B cell (primary cell): Measurements from ENCODE around the gene MAP3K14. TPM values are rescaled to one million over a fixed set of nuclear protein-coding genes. Genes with fewer than 3 reads are reported as not detected.

Experiments
- ATAC-seq: fragments of 200-7000 bp; cut with Tn5 transposase; one replicate; pipeline ENCODE4 v1.10.0; 2021; ENCODE audit warnings: low read depth, mild to moderate bottlenecking, moderate number of reproducible peaks, moderate library complexity
- CTCF ChIA-PET: fragments of 350-600 bp; sonication (Branson Sonifier 250); formaldehyde crosslinking; loops from one replicate; lab custom pipeline; 2021; ENCODE audit warnings: antibody characterized with exemption, inconsistent platforms; lab: Charles Lee
- POLR2A ChIA-PET: fragments of 350-600 bp; sonication (Branson Sonifier 250); formaldehyde crosslinking; loops from one replicate; lab custom pipeline; 2021; ENCODE audit warnings: antibody characterized with exemption; lab: Charles Lee
- DNase-seq: peaks from one replicate; pipeline ENCODE4 v3.0.0; 2013
- H2AFZ ChIP-seq: 2 replicates; pipeline ENCODE4 v1.6.1; 2012; ENCODE audit warnings: mild to moderate bottlenecking, low read depth, low read length; ENCODE audit not compliant: insufficient read depth, poor library complexity, severe bottlenecking
- H3K27ac ChIP-seq, 2 donors: 1 replicate in 1 of 2; 2 replicates in 1 of 2; pipeline ENCODE4 v1.5.1; 2012 to 2013; ENCODE audit warnings: low read length in 2 of 2, mild to moderate bottlenecking in 2 of 2, moderate library complexity in 1 of 2
- H3K27me3 ChIP-seq, 4 experiments: fragments of 200-600 bp in 1 of 4; sonication (generic) in 1 of 4; replicated peaks in 1 of 4; 1 replicate in 2 of 4; 2 replicates in 2 of 4; pipeline versions ENCODE4 v1.6.1 to v1.7.0; 2013 to 2016; ENCODE audit warnings: low read length in 3 of 4, mild to moderate bottlenecking in 2 of 4, mixed read lengths in 1 of 4, moderate library complexity in 1 of 4; ENCODE audit not compliant: insufficient read depth in 4 of 4, control insufficient read depth in 3 of 4; ENCODE audit errors: control extremely low read depth in 1 of 4
- H3K36me3 ChIP-seq, 2 experiments: replicated peaks in 1 of 2; 1 replicate in 1 of 2; 2 replicates in 1 of 2; pipeline versions ENCODE4 v1.6.1 to v1.7.1; 2013; ENCODE audit warnings: low read length in 1 of 2; ENCODE audit not compliant: insufficient read depth in 2 of 2, control insufficient read depth in 1 of 2; ENCODE audit errors: control extremely low read depth in 1 of 2, extremely low read depth in 1 of 2
- H3K4me1 ChIP-seq, 2 donors: fragments of 200-600 bp in 1 of 2; sonication (generic) in 1 of 2; 1 replicate in 1 of 2; 2 replicates in 1 of 2; pipeline versions ENCODE4 v1.5.1 to v1.6.1; 2013 to 2017; ENCODE audit warnings: low read length in 2 of 2; ENCODE audit not compliant: control insufficient read depth in 2 of 2, insufficient read depth in 2 of 2
- H3K4me2 ChIP-seq: replicated peaks from 2 replicates; pipeline ENCODE3; 2012; ENCODE audit warnings: mild to moderate bottlenecking, low read depth, low read length; ENCODE audit not compliant: poor library complexity, severe bottlenecking
- H3K4me3 ChIP-seq, 5 experiments: fragments of 200-600 bp in 1 of 5; sonication (generic) in 1 of 5; 1 replicate in 3 of 5; 2 replicates in 2 of 5; pipeline versions ENCODE4 v1.5.1 to v1.7.0; 2011 to 2016; ENCODE audit warnings: low read length in 4 of 5, mild to moderate bottlenecking in 4 of 5, low read depth in 2 of 5, control low read depth in 1 of 5, moderate library complexity in 1 of 5; ENCODE audit not compliant: insufficient read depth in 1 of 5; ENCODE audit errors: control extremely low read depth in 1 of 5, extremely low read depth in 1 of 5
- H3K79me2 ChIP-seq: fragments of 200-600 bp; sonication (generic); one replicate; pipeline ENCODE4 v1.6.0; 2016; ENCODE audit warnings: low read length; ENCODE audit not compliant: control insufficient read depth, insufficient read depth
- H3K9ac ChIP-seq: fragments of 200-600 bp; sonication (generic); 2 replicates; pipeline ENCODE4 v1.6.1; 2017; ENCODE audit warnings: mild to moderate bottlenecking, low read length, moderate library complexity
- H3K9me3 ChIP-seq, 3 donors: one replicate each; pipeline versions ENCODE4 v1.6.1 to v1.7.1; 2013; ENCODE audit warnings: low read length in 2 of 3; ENCODE audit not compliant: control insufficient read depth in 2 of 3, insufficient read depth in 1 of 3; ENCODE audit errors: control extremely low read depth in 1 of 3
- H4K20me1 ChIP-seq: 2 replicates; pipeline ENCODE4 v1.6.0; 2012; ENCODE audit warnings: mild to moderate bottlenecking, low read length; ENCODE audit not compliant: insufficient read depth, control insufficient read depth, poor library complexity, severe bottlenecking
- H3K27ac Mint-ChIP-seq: one replicate; pipeline ENCODE4 v1.8.0; 2021; ENCODE audit warnings: mixed read lengths
- H3K27me3 Mint-ChIP-seq: one replicate; pipeline ENCODE4 v1.8.0; 2021; ENCODE audit warnings: mixed read lengths
- H3K4me1 Mint-ChIP-seq: one replicate; pipeline ENCODE4 v1.8.0; 2021; ENCODE audit warnings: mixed read lengths
- H3K4me3 Mint-ChIP-seq: one replicate; pipeline ENCODE4 v1.8.0; 2021; ENCODE audit warnings: mixed read lengths
- H3K9me3 Mint-ChIP-seq: one replicate; pipeline ENCODE4 v1.8.0; 2022; ENCODE audit warnings: mixed read lengths; ENCODE audit not compliant: insufficient read depth
- CTCF ChIP-seq: fragments of 200-600 bp; IDR thresholded peaks from one replicate; pipeline ENCODE4 v1.8.0; 2022; ENCODE audit warnings: antibody characterized with exemption, mild to moderate bottlenecking
- EZH2 ChIP-seq: IDR thresholded peaks from 2 replicates; pipeline ENCODE4 v1.6.1; 2012; ENCODE audit warnings: borderline replicate concordance, low read depth, mild to moderate bottlenecking, moderate library complexity, low read length; ENCODE audit not compliant: insufficient read depth, poor library complexity, severe bottlenecking
- WGBS: methylation state at CpG from one replicate; pipeline ENCODE4 v1.1.5; 2013; ENCODE audit warnings: missing lambda C conversion rate; ENCODE audit not compliant: insufficient coverage; 5-methylcytosine and 5-hydroxymethylcytosine counted together
- intact Hi-C: fragments of 100-400 bp; cut with micrococcal nuclease; formaldehyde crosslinking; loops from one replicate; pipeline ENCODE4 v1.10.0; 2022
- polyA plus RNA-seq: library from polyadenylated mRNA; depleted of rRNA; stranded (reverse); fragments of >200 nt; gene quantifications from 2 replicates; pipeline ENCODE4 v1.2.3, GENCODE V29; 2012
- total RNA-seq, 2 donors: library from RNA; stranded (reverse); fragments of 120-200 nt in 1 of 2; gene quantifications; 1 replicate in 1 of 2; 2 replicates in 1 of 2; pipeline versions ENCODE4 v1.2.3 to v1.2.4, GENCODE V29; 2013 to 2022

The MAP3K14 gene
- total and polyA plus RNA-seq, 2 donors (not counting 1 experiment from before 2014, with no cell fraction given), result 66.1 to 84.1 TPM

DNA sequence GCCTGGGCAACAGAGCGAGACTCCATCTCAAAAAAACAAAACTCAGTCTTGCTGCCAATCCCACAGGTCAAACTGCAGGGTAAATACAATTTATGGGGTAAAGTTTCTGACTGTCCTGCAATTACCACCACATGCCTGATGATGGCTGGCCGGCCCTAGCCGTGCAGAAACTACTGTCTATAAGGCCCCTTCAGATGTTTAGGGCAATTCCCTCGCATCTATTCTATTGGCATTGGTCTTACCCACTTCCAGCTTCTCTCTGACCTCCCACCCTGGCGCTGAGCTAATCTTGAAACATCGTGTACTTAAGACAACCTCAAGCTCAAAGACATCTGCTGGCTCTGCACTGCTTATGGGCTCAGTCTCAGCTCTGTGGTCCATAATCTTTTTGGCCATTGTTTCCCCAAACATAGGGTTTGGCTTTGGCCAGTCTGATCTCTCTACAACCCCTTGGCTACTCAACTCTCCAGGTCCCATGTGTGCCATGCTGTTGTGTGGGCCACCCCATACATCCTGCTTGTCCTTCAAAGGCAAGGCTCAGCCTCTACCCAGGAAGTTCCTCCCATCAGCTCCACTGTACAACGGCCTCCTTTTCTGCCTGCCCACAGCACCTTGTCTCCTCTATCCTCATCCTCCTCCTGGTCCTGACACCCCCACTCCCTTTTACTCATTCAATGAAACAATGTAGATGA is 16.6 kb downstream of the MAP3K14 start:
- Histone ChIP-seq H3K4me1 (peaks cover 89 to 93% of the 10 kb centered on the region in 2 donors), H3K27me3 (no peaks in the 10 kb centered on the region), H3K27ac (peak overlapping the region; percentile 17 to 67), H3K4me2 (peak overlapping the region; percentile 53), H2AFZ (no peak overlapping the region), H4K20me1 (peaks cover 46% of the 10 kb centered on the region), H3K4me3 (no peak overlapping the region), H3K79me2 (peaks cover 94% of the 10 kb centered on the region), H3K36me3 (peaks cover 0 to 11% of the 10 kb centered on the region in 2 experiments), H3K9me3 (peaks cover 0 to 6% (median 0%) of the 10 kb centered on the region in 3 donors), H3K9ac (no peak overlapping the region)
- intact Hi-C loops, result no loop called here
- ChIA-PET POLR2A (interaction anchor here (0.6 to 1.3 kb wide), 4 partner anchors 13 to 41 kb away, joined by 3 to 4 read pairs (median 4); partner anchors contain the start of gene MAP3K14), CTCF (interaction anchor here (0.6 to 5.5 kb wide), 8 partner anchors 8 to 85 kb away, joined by 3 to 38 read pairs (median 9); partner anchors contain the start of gene MAP3K14)
- Mint-ChIP-seq H3K4me1 (peaks cover 85% of the 10 kb centered on the region), H3K27ac (peak overlapping the region; percentile 88), H3K4me3 (peak overlapping the region; percentile 38), H3K9me3 (no peaks in the 10 kb centered on the region), H3K27me3 (no peaks in the 10 kb centered on the region)
- WGBS, result 60% methylated on average over 6 of the region's 7 CpGs
- DNase-seq (no peak), ATAC-seq (no peak)
- TF ChIP-seq CTCF, result no peak

GRCh38 chr17:45299361-45299760 is 17.5 kb downstream of the MAP3K14 start:
- Histone ChIP-seq H3K9ac (peak overlapping the region; percentile 3), H3K4me2 (peak overlapping the region; percentile 39), H3K36me3 (peaks cover 0 to 11% of the 10 kb centered on the region in 2 experiments), H3K4me3 (no peak overlapping the region), H3K27me3 (no peaks in the 10 kb centered on the region), H4K20me1 (peaks cover 54% of the 10 kb centered on the region), H3K27ac (peak overlapping the region in 1 of 2 donors; percentile 25), H3K9me3 (peaks cover 0 to 6% (median 0%) of the 10 kb centered on the region in 3 donors), H2AFZ (no peak overlapping the region), H3K79me2 (peaks cover 94% of the 10 kb centered on the region), H3K4me1 (peaks cover 93 to 94% of the 10 kb centered on the region in 2 donors)
- H3K4me1 Mint-ChIP-seq, result peaks cover 88% of the 10 kb centered on the region
- H3K27ac Mint-ChIP-seq, result peak overlapping the region; percentile 88
- peak overlapping the region; percentile 46 for H3K4me3 Mint-ChIP-seq
- POLR2A ChIA-PET, result interaction anchor here (0.5 to 1.3 kb wide), 3 partner anchors 17 to 81 kb away, joined by 3 to 4 read pairs (median 4); partner anchors contain the start of gene MAP3K14
- TF ChIP-seq CTCF (no peak), EZH2 (no peak)
- intact Hi-C loops, result loop anchor here (5.0 kb wide), 1 partner anchor 88 kb away; no protein-coding TSS in a partner anchor
- ATAC-seq (no peak), DNase-seq (no peak)
- no peaks in the 10 kb centered on the region for H3K9me3 Mint-ChIP-seq
- CTCF ChIA-PET, result interaction anchor here (0.9 to 5.5 kb wide), 8 partner anchors 12 to 85 kb away, joined by 3 to 38 read pairs (median 9); partner anchors contain the start of gene MAP3K14
- WGBS, result 80% methylated on average over 1 of the region's 2 CpGs
- H3K27me3 Mint-ChIP-seq, result no peaks in the 10 kb centered on the region
